SK-N-MC (cell line): ENCODE data around the gene DPH7.

Experiments used
- EZH2 ChIP-seq: fragments of 200-600 bp; sonication (generic); IDR thresholded peaks from one replicate; pipeline ENCODE4 v1.6.1; 2017; ENCODE audit warnings: antibody characterized with exemption
- POLR2AphosphoS5 ChIP-seq: IDR thresholded peaks from 2 replicates; pipeline ENCODE4 v1.6.1; 2012; ENCODE audit warnings: mild to moderate bottlenecking, low read depth, low read length, borderline replicate concordance

- TF ChIP-seq EZH2, result no peak
- no peak for TF ChIP-seq POLR2AphosphoS5
These were observed 24.4 kb downstream of the DPH7 start for GRCh38 chr9:137554349-137554748.
